HL-60 (cell line): Measurements from ENCODE around the gene SRPRA.

ENCODE experiments used
- CTCF ChIP-seq: IDR thresholded peaks from one replicate; pipeline ENCODE4 v1.5.1; 2011; ENCODE audit warnings: low read length, control low read depth, inconsistent platforms; ENCODE audit not compliant: insufficient read depth
- GABPA ChIP-seq: IDR thresholded peaks from 2 replicates; pipeline ENCODE4 v1.6.1; 2012; ENCODE audit warnings: low read depth
- POLR2AphosphoS5 ChIP-seq: IDR thresholded peaks from 2 replicates; pipeline ENCODE4 v1.6.1; 2012; ENCODE audit warnings: low read depth
- REST ChIP-seq: IDR thresholded peaks from 2 replicates; pipeline ENCODE4 v1.6.1; 2012; ENCODE audit warnings: low read depth; ENCODE audit not compliant: insufficient replicate concordance
- SPI1 ChIP-seq: IDR thresholded peaks from 2 replicates; pipeline ENCODE4 v1.6.1; 2012; ENCODE audit warnings: low read depth, mild to moderate bottlenecking, borderline replicate concordance

GRCh38 chr11:126282361-126282735, 13.7 kb upstream of the SRPRA start:
- TF ChIP-seq CTCF = no peak
- no peak for TF ChIP-seq SPI1
- no peak for TF ChIP-seq POLR2AphosphoS5
- no peak for TF ChIP-seq GABPA
- no peak for TF ChIP-seq REST
